Mesodermal cell (in vitro differentiated cells): ENCODE results near the gene PRXL2B.

Source experiments
- H3K27ac ChIP-seq: 2 replicates; pipeline ENCODE4 v1.7.0; 2013; ENCODE audit warnings: mild to moderate bottlenecking, low read depth, low read length, moderate library complexity; ENCODE audit not compliant: severe bottlenecking
- H3K36me3 ChIP-seq: 2 replicates; pipeline ENCODE4 v1.7.1; 2013; ENCODE audit warnings: mild to moderate bottlenecking, low read length, moderate library complexity; ENCODE audit not compliant: control insufficient read depth, insufficient read depth
- H3K4me1 ChIP-seq: one replicate; pipeline ENCODE4 v1.7.1; 2013; ENCODE audit warnings: mild to moderate bottlenecking, low read length; ENCODE audit not compliant: insufficient read depth, control insufficient read depth, poor library complexity, severe bottlenecking
- H3K4me3 ChIP-seq: 2 replicates; pipeline ENCODE4 v1.7.0; 2013; ENCODE audit warnings: low read length, control low read depth, mild to moderate bottlenecking; ENCODE audit not compliant: insufficient read depth, poor library complexity, severe bottlenecking; ENCODE audit errors: extremely low read depth
- H3K9me3 ChIP-seq: 2 replicates; pipeline ENCODE4 v1.7.1; 2013; ENCODE audit warnings: mild to moderate bottlenecking, low read length, moderate library complexity; ENCODE audit not compliant: control insufficient read depth
- WGBS, 2 experiments: methylation state at CpG; one replicate each; pipeline ENCODE4 v1.1.5; 2013; ENCODE audit warnings: missing lambda C conversion rate in 2 of 2; ENCODE audit not compliant: insufficient coverage in 2 of 2; 5-methylcytosine and 5-hydroxymethylcytosine counted together

The PRXL2B gene

DNA sequence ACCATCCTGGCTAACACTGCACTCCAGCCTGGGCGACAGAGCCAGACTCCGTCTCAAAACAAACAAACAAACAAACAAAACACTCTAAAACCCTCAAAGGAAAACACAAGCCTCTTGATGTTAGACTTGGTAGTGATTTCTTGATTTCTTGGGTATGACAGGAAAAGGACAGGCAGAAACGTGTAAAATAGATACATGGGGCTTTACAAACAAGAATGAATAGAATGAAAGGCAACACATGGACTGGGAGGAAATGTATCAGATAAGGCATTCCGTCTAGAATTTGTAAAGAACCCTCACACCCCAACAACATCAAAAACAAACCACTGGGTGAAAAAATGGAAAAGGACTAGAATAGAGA, 7.8 kb upstream of the PRXL2B start:
- 83% methylated on average over 1 of the region's 4 CpGs; no CpG with 5 or more reads in 1 of the 2 experiments for WGBS, 2 experiments
- peaks cover 1% of the 10 kb centered on the region for H3K9me3 ChIP-seq
- H3K4me1 ChIP-seq = peaks cover 13% of the 10 kb centered on the region
- no peak overlapping the region for H3K4me3 ChIP-seq
- peak overlapping the region; percentile 45 for H3K27ac ChIP-seq
- H3K36me3 ChIP-seq = no peaks in the 10 kb centered on the region

DNA sequence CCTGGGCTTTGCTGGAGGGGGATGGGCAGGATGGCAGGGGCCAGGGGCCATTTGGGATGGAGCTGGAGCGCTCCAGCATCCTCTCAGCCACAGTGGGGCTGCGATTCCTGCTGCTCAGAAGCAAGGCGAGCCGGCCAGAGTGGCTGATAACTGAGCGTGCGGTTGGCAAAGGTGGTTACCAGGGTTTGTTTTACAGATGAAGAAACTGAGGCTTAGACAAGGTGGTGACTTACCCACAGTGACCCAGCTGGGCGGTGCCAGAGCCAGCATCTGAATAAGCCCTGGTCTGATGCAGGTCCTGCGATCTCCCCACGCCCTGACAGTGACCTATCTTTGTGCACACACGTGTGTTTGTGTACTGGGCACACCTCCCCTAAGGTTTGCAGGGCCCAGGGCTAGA, 5.9 kb upstream of the PRXL2B start:
- Histone ChIP-seq H3K27ac (no peak overlapping the region), H3K9me3 (no peaks in the 10 kb centered on the region), H3K36me3 (no peaks in the 10 kb centered on the region), H3K4me1 (peaks cover 23% of the 10 kb centered on the region), H3K4me3 (no peak overlapping the region)
- 85 to 93% methylated on average over 9 to 10 of the region's 10 CpGs for WGBS, 2 experiments

DNA sequence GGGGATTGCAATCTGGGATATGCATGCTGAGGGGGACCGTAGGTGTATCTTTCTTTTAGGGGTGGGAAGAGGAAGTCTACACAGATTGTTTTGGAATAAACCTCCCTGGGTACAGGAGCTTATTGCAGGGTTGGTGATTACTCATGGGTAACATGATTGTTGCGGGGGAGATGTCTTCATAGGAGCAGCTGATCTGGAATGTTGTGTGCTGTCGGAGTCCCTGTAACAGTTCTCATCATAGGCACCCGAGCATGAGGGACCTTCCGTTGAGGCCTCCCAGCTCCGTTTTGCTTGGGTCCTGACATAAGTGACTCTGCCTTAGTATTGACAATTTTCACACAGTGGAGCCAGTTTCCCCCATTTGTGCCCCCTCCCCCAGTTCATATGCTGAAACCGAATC, 4.2 kb upstream of the PRXL2B start:
- H3K27ac ChIP-seq = no peak overlapping the region
- no peaks in the 10 kb centered on the region for H3K36me3 ChIP-seq
- WGBS, 2 experiments = 88 to 92% methylated on average over 6 of the region's 7 CpGs
- no peaks in the 10 kb centered on the region for H3K9me3 ChIP-seq
- H3K4me3 ChIP-seq = no peak overlapping the region
- H3K4me1 ChIP-seq = peaks cover 23% of the 10 kb centered on the region

GRCh38 chr1:2583331-2583791, 3.2 kb upstream of the PRXL2B start:
- Histone ChIP-seq H3K4me3 (no peak overlapping the region), H3K4me1 (peaks cover 16% of the 10 kb centered on the region), H3K36me3 (no peaks in the 10 kb centered on the region), H3K9me3 (no peaks in the 10 kb centered on the region), H3K27ac (no peak overlapping the region)
- WGBS, 2 experiments = 59 to 60% methylated on average over 5 of the region's 5 CpGs

DNA sequence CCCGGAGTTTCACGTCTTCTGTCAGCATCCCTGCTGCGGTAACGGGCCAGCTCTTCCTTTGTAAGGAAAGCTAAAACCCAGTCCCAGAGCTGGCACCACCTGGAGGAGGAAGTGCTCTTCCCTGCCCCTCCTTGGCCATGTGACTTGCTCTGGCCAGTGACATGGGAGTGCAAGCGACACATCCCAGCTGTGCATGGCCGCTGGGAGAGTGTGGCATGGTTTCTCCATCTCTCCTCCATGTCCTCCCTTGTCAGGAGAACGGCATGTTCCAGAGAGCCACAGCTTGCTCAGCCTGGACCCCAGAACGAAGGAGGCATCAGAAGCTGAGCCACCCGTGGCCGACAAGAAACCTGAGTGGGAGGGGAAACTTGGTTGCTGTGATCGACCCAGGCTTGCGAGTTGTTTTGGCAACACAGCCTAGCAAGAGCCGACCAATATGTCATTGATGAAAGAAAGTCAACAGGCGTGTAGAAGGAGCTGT, 2.7 kb upstream of the PRXL2B start:
- Histone ChIP-seq H3K27ac (no peak overlapping the region), H3K9me3 (no peaks in the 10 kb centered on the region), H3K4me1 (peaks cover 14% of the 10 kb centered on the region), H3K36me3 (no peaks in the 10 kb centered on the region), H3K4me3 (no peak overlapping the region)
- WGBS, 2 experiments = 79 to 85% methylated on average over 12 to 14 of the region's 14 CpGs

- H3K27ac ChIP-seq = no peak overlapping the region
- no peaks in the 10 kb centered on the region for H3K9me3 ChIP-seq
- 81 to 90% methylated on average over 10 to 12 of the region's 12 CpGs for WGBS, 2 experiments
- H3K4me3 ChIP-seq = peak overlapping the region; percentile 85
- H3K36me3 ChIP-seq = no peaks in the 10 kb centered on the region
- H3K4me1 ChIP-seq = peaks cover 14% of the 10 kb centered on the region
Measured at GRCh38 chr1:2584686-2585317, 1.8 kb upstream of the PRXL2B start.

DNA sequence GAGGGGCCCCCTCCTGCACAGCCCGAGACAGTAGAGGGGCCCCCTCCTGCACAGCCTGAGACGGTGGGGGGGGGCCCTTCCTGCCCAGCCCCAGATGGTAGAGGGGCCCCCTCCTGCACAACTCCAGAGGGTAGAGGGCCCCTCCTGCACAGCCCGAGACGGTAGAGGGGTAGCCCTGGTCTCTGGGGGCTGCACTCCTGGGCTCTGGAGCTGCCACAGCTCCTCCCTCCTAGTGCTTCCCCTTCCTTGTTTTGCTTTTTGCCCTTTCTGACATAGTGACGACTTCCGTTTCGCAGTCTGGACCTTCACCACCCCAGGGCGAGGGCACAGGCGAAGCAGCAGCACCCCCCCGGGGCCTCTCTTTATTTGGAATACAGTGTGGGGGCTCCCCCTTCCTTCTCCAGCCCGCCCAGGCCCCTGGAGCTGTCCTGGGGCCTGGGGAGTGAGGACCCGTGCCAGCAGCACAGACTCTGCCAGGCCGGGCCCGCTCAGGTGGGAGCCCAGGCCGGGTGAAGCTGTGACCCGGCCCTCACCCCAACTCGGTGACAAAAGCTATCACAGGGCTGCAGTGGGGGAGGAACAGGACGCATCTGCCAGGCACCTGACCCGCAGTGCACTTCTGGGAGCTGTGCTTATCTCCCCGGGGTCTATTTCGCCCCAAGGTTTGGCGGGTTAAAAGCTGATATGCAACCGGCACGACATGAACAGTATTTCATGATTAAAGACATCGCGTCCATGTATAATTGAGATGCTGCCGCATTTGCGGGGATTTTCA, 1.1 kb upstream of the PRXL2B start:
- peak overlapping the region; percentile 85 for H3K4me3 ChIP-seq
- H3K36me3 ChIP-seq = peaks cover 2% of the 10 kb centered on the region
- H3K9me3 ChIP-seq = no peaks in the 10 kb centered on the region
- 6 to 7% methylated on average over 21 to 24 of the region's 28 CpGs for WGBS, 2 experiments
- peak overlapping the region; percentile 88 for H3K27ac ChIP-seq
- peaks cover 14% of the 10 kb centered on the region for H3K4me1 ChIP-seq

DNA sequence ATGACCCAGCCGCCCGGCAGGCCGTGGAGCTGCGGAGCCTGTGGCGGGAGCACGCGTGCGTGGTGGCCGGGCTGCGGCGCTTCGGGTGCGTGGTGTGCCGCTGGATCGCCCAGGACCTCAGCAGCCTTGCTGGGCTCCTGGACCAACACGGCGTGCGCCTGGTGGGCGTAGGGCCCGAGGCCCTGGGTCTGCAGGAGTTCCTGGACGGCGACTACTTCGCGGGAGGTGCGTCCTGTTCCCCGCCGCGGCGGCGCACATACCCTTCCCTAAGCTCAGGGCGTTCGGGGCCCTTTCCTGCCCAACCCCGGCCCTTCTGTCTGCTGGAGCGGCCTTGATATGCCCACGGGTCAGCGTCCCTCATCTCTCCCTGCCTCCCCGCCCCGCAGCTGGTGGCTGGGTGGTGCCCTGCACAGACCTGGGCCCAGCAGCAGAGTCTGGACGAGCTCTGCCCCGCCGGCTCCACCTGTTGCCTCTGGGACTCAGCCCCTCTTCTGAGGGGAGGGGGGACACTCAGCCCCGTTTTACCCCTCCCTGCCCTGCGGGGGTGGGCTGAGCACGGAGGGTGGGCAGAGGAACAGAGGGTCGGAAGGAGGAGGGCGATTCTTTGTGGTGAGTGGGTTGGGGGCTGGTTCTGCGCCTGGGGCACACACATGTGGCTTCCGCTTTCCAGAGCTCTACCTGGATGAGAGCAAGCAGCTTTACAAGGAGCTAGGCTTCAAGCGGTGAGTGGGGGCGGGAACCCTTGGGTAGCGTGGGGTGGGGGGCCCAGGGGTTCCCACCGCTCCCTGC, 688 bp downstream of the PRXL2B start:
- peak overlapping the region; percentile 85 for H3K4me3 ChIP-seq
- H3K36me3 ChIP-seq = peaks cover 4% of the 10 kb centered on the region
- no peak overlapping the region for H3K27ac ChIP-seq
- H3K9me3 ChIP-seq = peaks cover 3% of the 10 kb centered on the region
- 15% methylated on average over 39 to 46 of the region's 52 CpGs for WGBS, 2 experiments
- peaks cover 14% of the 10 kb centered on the region for H3K4me1 ChIP-seq

GRCh38 chr1:2587860-2588571, 1.4 kb downstream of the PRXL2B start:
- 90 to 91% methylated on average over 16 to 19 of the region's 19 CpGs for WGBS, 2 experiments
- peaks cover 3% of the 10 kb centered on the region for H3K9me3 ChIP-seq
- H3K4me1 ChIP-seq = peaks cover 14% of the 10 kb centered on the region
- peak overlapping the region; percentile 85 for H3K4me3 ChIP-seq
- H3K36me3 ChIP-seq = peaks cover 4% of the 10 kb centered on the region
- no peak overlapping the region for H3K27ac ChIP-seq
